Small intestine (tissue), 7 donors: Measurements from ENCODE around the gene ULK3. TPM values are rescaled to one million over a fixed set of nuclear protein-coding genes. Genes with fewer than 3 reads are reported as not detected.
A peak's percentile ranks its signal among the peaks of the same experiment; 100 is the strongest.
"Not testable (repeated sequence)": the region's sequence is repeated elsewhere in the genome, so short reads cannot be mapped to it uniquely, and the experiment has no call there.

Experiments used
- DNase-seq, 2 donors: peaks; one replicate each; pipeline versions ENCODE4 v3.0.0 to v3.0.0-alpha.2; 2013
- FAIRE-seq: peaks from 2 replicates; lab custom pipeline; 2012; peaks lifted over from hg19 to GRCh38; lab: Jason Lieb, UNC
- H3K27ac ChIP-seq, 3 donors: one replicate each; pipeline ENCODE4 v1.5.1; 2013; ENCODE audit warnings: low read length in 2 of 3, mild to moderate bottlenecking in 2 of 3, control low read depth in 1 of 3, inconsistent platforms in 1 of 3, low read depth in 1 of 3, moderate library complexity in 1 of 3
- H3K27me3 ChIP-seq, 3 donors: one replicate each; pipeline ENCODE4 v1.6.1; 2013; ENCODE audit warnings: low read length in 3 of 3, inconsistent platforms in 1 of 3; ENCODE audit not compliant: control insufficient read depth in 3 of 3, insufficient read depth in 3 of 3
- H3K36me3 ChIP-seq, 3 donors: one replicate each; pipeline ENCODE4 v1.6.1; 2013; ENCODE audit warnings: low read length in 3 of 3, inconsistent platforms in 1 of 3, low read depth in 1 of 3, mild to moderate bottlenecking in 1 of 3, moderate library complexity in 1 of 3; ENCODE audit not compliant: control insufficient read depth in 3 of 3, insufficient read depth in 2 of 3
- H3K4me1 ChIP-seq, 3 donors: one replicate each; pipeline ENCODE4 v1.6.1; 2013; ENCODE audit warnings: low read length in 2 of 3, inconsistent platforms in 1 of 3, low read depth in 1 of 3, mild to moderate bottlenecking in 1 of 3, moderate library complexity in 1 of 3; ENCODE audit not compliant: control insufficient read depth in 3 of 3, insufficient read depth in 2 of 3
- H3K4me3 ChIP-seq, 3 donors: one replicate each; pipeline ENCODE4 v1.5.1; 2013; ENCODE audit warnings: low read length in 3 of 3, control low read depth in 1 of 3, inconsistent platforms in 1 of 3, low read depth in 1 of 3, mild to moderate bottlenecking in 1 of 3, moderate library complexity in 1 of 3
- H3K9me3 ChIP-seq, 2 donors: one replicate each; pipeline ENCODE4 v1.6.1; 2013; ENCODE audit warnings: low read depth in 1 of 2, low read length in 1 of 2; ENCODE audit not compliant: control insufficient read depth in 2 of 2, insufficient read depth in 1 of 2
- WGBS, 3 donors: extraction: QIAGEN DNeasy Blood & Tissue Kit; methylation state at CpG; one replicate each; pipeline ENCODE4 v1.1.7; 2013; 5-methylcytosine and 5-hydroxymethylcytosine counted together
- polyA plus RNA-seq, 4 donors: library from polyadenylated mRNA; stranded (reverse) in 3 of 4; unstranded in 1 of 4; fragments of 200-250 nt in 3 of 4; fragments of 120-200 nt in 1 of 4; gene quantifications; one replicate each; pipeline versions ENCODE4 v1.2.1 to v1.2.3, GENCODE V29; 2013
- donor health status: healthy with polysubstance abuse.
- donor health status: control.
- donor health status: control.
- donor health status: Bipolar disorder and iron deficiency.
- donor health status: healthy.

ULK3 gene
- polyA plus RNA-seq, 4 donors: 38.2 to 111 (median 81.1) TPM

DNA sequence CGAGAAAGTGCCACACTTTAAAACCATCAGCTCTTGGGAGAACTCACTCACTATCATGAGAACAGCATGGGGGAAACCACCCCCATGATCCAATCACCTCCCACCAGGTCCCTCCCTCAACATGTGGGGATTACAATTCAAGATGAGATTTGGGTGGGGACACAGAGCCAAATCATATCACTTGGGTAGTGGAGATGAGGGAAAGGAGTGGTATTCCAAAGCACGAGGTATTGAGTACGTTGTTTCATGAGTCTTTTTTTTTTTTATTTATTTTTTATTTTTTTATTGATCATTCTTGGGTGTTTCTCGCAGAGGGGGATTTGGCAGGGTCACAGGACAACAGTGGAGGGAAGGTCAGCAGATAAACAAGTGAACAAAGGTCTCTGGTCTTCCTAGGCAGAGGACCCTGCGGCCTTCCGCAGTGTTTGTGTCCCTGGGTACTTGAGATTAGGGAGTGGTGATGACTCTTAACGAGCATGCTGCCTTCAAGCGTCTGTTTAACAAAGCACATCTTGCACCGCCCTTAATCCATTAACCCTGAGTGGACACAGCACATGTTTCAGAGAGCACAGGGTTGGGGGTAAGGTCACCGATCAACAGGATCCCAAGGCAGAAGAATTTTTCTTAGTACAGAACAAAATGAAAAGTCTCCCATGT lies 44.7 kb upstream of the ULK3 start:
- not testable (repeated sequence) for H3K9me3 ChIP-seq, H3K27ac ChIP-seq, H3K27me3 ChIP-seq, H3K4me3 ChIP-seq, DNase-seq, FAIRE-seq
- Histone ChIP-seq H3K36me3 (peaks cover 0 to 17% (median 0%) of the 10 kb centered on the region in 3 donors), H3K4me1 (peaks cover 2 to 38% (median 3%) of the 10 kb centered on the region in 3 donors)
- WGBS, 3 donors: 75 to 96% (median 84%) methylated on average over 5 to 10 of the region's 10 CpGs

DNA sequence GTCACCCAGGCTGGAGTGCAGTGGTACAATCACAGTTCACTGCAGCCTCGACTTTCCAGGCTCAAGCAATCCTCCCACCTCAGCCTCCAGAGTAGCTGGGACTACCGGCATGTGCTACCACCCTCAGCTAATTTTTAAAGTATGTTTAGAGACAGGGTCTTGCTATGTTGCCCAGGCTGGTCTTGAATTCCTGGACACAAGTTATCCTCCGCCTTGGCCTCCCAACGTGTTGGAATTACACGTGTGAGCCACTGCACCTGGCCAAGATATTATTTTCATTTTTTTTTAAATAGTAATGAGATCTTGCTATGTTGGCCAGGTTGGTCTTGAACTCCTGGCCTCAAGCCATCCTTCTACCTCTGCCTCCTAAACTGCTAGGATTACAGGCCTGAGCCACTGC lies 42.5 kb upstream of the ULK3 start:
- peaks cover 0 to 17% (median 2%) of the 10 kb centered on the region in 3 donors for H3K4me1 ChIP-seq
- no peak overlapping the region for H3K27ac ChIP-seq
- peaks cover 0 to 12% of the 10 kb centered on the region in 2 donors for H3K9me3 ChIP-seq
- DNase-seq (no peak), FAIRE-seq (no peak)
- H3K27me3 ChIP-seq: no peaks in the 10 kb centered on the region
- WGBS, 3 donors: 80 to 88% (median 86%) methylated on average over 5 of the region's 5 CpGs
- no peak overlapping the region for H3K4me3 ChIP-seq
- no peaks in the 10 kb centered on the region for H3K36me3 ChIP-seq

DNA sequence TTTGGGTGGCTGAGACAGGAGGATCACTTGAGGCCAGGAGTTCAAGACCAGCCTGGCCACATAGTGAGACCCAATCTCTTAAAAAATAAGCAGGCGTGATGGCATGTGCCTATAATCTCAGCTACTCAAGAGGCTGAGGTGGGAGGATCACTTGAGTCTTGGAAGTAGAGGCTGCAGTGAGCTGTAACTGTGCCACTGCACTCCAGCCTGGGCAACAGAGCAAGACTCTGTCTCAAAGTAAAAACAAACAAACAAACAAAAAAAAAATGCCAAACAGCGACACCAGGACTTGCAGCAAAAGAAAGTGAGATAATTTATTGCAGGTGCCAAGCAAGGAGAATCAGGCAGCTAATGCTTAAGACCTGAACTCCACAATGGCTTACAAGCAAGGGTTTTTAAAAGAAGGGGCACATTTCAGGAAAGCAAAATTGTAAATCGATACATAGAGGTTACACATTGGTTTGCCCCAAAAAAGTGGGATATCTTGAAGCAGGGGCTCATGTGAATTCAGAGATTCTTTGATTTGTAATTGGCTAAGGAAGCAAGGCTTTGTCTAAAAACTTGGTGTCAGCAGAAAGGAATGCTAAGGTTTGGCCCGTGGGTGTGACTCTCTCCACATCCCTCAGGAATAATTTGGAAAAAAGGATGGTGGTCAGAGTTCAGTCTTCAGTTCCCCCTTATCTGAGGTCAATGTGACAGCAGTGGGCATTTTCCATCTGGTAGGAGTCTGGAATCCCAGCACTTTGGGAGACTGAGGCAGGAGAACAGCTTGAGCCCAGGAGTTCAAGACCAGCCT lies 41.7 kb upstream of the ULK3 start:
- Histone ChIP-seq H3K27me3 (no peaks in the 10 kb centered on the region), H3K4me1 (peaks cover 0 to 13% (median 2%) of the 10 kb centered on the region in 3 donors), H3K9me3 (peaks cover 0 to 12% of the 10 kb centered on the region in 2 donors), H3K27ac (no peak overlapping the region), H3K4me3 (no peak overlapping the region), H3K36me3 (no peaks in the 10 kb centered on the region)
- WGBS, 3 donors: 81 to 86% (median 81%) methylated on average over 4 of the region's 4 CpGs
- FAIRE-seq: no peak
- no peak for DNase-seq

DNA sequence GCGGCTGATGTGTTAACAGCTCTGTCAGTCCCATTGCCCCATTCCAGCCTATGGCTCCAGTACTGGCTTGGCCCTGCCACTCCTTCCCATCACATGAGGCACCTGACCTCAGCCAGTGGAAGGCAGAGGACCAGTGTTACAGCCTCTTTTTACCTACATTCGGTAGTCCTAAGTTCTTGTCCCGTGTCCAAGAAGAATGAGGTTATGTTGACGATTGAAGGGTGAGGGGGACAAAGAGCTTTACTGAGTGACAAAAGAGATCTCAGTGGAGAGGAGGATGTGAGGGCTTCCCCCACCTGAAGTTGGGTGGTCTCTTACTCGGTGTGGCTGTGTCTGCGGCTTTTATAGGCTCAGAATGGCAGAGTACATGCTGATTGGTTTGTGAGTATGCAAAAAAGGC lies 39.6 kb upstream of the ULK3 start:
- Histone ChIP-seq H3K36me3 (no peaks in the 10 kb centered on the region), H3K27me3 (no peaks in the 10 kb centered on the region), H3K4me1 (peaks cover 0 to 3% (median 0%) of the 10 kb centered on the region in 3 donors), H3K4me3 (no peak overlapping the region), H3K27ac (no peak overlapping the region), H3K9me3 (peaks cover 0 to 12% of the 10 kb centered on the region in 2 donors)
- WGBS, 3 donors: 96 to 97% (median 96%) methylated on average over 6 of the region's 6 CpGs
- FAIRE-seq (no peak), DNase-seq (no peak)

DNA sequence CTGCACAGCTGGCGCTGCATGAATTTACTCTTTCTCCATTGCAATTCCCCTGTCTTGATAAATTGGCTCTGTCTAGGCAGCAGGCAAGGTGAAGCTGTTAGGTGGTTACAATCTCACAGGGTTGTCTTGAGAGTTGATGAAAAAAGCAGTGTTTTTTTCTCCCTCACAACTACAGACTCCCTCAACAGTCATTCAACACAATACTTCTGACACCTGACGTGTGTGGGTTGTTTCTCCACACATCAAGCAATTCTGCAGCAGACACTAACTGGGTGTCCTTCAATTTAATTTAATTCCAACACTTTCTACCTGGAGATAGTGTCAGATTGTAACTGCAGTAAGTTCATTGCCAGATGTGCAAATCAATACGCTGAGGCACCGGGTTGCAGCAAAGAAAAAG lies 35.3 kb upstream of the ULK3 start:
- no peak overlapping the region for H3K4me3 ChIP-seq
- FAIRE-seq: no peak
- H3K27me3 ChIP-seq: no peaks in the 10 kb centered on the region
- WGBS, 3 donors: 77 to 91% (median 91%) methylated on average over 4 of the region's 4 CpGs
- H3K9me3 ChIP-seq: peaks cover 0 to 12% of the 10 kb centered on the region in 2 donors
- no peaks in the 10 kb centered on the region for H3K36me3 ChIP-seq
- no peak overlapping the region for H3K27ac ChIP-seq
- H3K4me1 ChIP-seq: peaks cover 0 to 6% (median 0%) of the 10 kb centered on the region in 3 donors
- no peak for DNase-seq

DNA sequence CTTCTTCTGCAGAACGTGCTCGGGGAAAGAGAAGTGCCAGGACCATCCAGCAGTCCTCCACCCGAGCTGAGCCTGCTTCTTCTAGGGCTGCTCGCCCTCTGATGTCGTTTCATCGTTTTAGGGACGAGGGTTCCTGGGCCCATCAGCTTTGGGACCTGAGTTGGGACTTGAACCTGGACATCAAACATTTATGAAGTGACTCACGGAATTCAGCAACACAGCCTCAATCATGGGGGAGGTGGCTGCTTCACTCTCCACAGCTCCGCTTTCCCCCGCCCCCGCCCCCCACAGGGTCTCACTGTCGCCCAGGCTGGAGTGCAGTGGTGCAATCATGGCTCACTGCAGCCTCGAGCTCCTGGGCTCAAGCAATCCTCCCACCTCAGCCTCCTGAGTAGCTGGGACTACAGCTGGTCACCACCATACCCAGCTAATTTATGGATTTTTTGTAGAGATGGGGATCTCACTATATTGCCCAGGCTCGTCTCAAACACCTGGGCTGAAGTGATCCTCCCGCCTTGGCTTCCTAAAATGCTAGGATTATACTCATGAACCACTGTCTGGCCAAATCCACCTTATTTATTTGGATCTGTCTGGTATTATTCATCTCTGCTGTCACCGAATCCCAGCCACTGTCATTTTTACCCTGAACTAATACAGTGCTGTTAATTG lies 30.9 kb upstream of the ULK3 start:
- Histone ChIP-seq H3K4me3 (peak overlapping the region; percentile 35 to 74 (median 72)), H3K9me3 (no peaks in the 10 kb centered on the region), H3K4me1 (peaks cover 4 to 32% (median 7%) of the 10 kb centered on the region in 3 donors), H3K27ac (peak overlapping the region; percentile 12 to 96 (median 90)), H3K36me3 (peaks cover 0 to 9% (median 0%) of the 10 kb centered on the region in 3 donors), H3K27me3 (no peaks in the 10 kb centered on the region)
- 25 to 39% (median 36%) methylated on average over 15 to 16 of the region's 16 CpGs for WGBS, 3 donors
- FAIRE-seq: no peak
- DNase-seq: no peak

DNA sequence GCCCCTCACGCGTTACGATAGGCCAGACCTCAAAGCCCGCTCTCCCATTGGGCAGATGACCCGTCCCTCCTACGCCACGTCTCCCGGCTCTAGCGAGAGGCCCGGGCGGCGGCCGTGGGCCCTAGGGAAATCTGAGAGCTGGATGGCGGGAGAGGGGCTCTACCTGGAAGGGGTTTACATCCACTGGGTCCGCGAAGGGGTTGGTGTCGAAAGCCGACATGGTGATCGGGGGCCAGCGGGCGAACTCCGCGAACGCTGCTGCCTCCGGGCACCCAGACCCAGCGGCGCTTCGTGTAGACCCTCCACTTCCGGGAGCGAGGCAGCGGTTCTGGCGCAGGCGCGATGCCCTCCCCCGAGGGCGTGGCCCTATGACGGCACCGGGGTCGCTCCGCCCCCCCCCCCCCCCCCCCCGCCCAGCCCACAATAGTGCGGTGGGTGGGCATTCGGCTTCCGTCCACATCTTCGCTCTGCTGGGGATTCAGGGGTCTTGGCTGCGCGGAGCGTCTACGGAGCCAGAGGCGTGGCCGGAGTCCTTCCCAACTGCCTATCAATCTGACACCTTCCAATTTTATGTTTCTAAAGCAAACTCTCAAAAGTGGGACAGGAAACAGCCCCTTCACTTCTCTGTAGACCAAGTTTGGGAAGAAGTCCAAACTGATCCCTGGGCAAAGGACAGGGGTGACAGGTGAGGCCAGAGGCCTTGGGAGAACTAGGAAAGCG lies 30.2 kb upstream of the ULK3 start, which contains the start of gene SCAMP2:
TSS of gene SCAMP2 (minus strand) at position 330 of the 720 bp plus-strand sequence. CDS start at position 220, 110 bp downstream.
- Histone ChIP-seq H3K4me3 (peak within 1 kb of the TSS; percentile 72 to 74 (median 74)), H3K4me1 (peaks cover 8 to 38% (median 14%) of the 10 kb centered on the region in 3 donors), H3K27ac (peak within 1 kb of the TSS; percentile 90 to 96 (median 93)), H3K27me3 (no peaks in the 10 kb centered on the region), H3K36me3 (peaks cover 0 to 13% (median 0%) of the 10 kb centered on the region in 3 donors), H3K9me3 (no peaks in the 10 kb centered on the region)
- FAIRE-seq: no peak
- 0 to 1% (median 1%) methylated on average over 33 to 50 of the region's 52 CpGs for WGBS, 3 donors
- peak; percentile 98 for DNase-seq
